Measurements from ENCODE around the gene GSTCD. TPM values are rescaled to one million over a fixed set of nuclear protein-coding genes. Genes with fewer than 3 reads are reported as not detected.

GSTCD gene
- total RNA-seq, 1 experiment from 2014 or later: 17.9 TPM

DNA sequence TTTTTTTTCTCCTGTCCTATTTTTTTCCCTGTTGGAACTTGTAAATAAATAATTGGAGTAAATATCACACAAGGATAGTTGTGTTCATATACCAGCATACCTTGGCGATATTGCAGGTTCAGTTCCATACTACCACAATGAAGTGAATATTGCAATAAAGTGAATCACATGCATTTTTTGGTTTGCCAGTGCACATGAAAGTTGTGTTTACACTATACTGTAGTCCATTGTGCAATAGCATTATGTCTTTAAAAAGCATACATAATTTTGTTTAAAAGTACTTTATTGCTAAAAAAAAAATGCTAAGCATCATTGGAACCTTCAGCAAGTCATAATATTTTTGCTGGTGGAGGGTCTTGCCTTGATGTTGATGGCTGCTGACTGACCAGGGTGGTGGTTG is 88.6 kb downstream of the GSTCD start:
- WGBS (ENCODE audit: extremely low coverage, insufficient read length, low lambda C conversion rate): no CpG with 5 or more reads among the region's 1 CpG
- H3K4me1 Mint-ChIP-seq: peaks cover 3% of the 10 kb centered on the region in 2 experiments; a peak in 3 of 4 replicates
- no peaks in the 10 kb centered on the region for H3K79me2 ChIP-seq (ENCODE audit: insufficient read depth, low read length)

More for the DNA sequence above, 88.6 kb downstream of the GSTCD start:
- no peak overlapping the region for H2BK5ac ChIP-seq (ENCODE audit: insufficient read length, low read length)
- H3K18ac ChIP-seq (ENCODE audit: insufficient read length, low read depth, low read length): no peak overlapping the region
- no peak overlapping the region for H3K9ac ChIP-seq (ENCODE audit: extremely low read depth, insufficient read length, low read length)
- H4K20me1 ChIP-seq (ENCODE audit: control insufficient read depth, insufficient read depth, insufficient read length): no peaks in the 10 kb centered on the region
- H3K14ac ChIP-seq (ENCODE audit: insufficient read depth, low read length): no peak overlapping the region
- Mint-ChIP-seq H3K27me3 (ENCODE audit: low read depth) (no peaks in the 10 kb centered on the region), H3K36me3 (ENCODE audit: insufficient read depth in 1 of 3, low read depth in 3 of 3) (peaks cover 0 to 12% (median 9%) of the 10 kb centered on the region in 3 experiments; a peak in 4 of 7 replicates), H3K27ac (no peak overlapping the region), H3K9me3 (peaks cover 0 to 3% of the 10 kb centered on the region in 2 experiments; a peak in 1 of 5 replicates), H3K4me3 (no peak overlapping the region)
- H2BK12ac ChIP-seq (ENCODE audit: insufficient read length, low read depth, low read length): no peak overlapping the region
- no peak overlapping the region for H2AFZ ChIP-seq (ENCODE audit: low read length)
- no peaks in the 10 kb centered on the region for H3K9me3 ChIP-seq (ENCODE audit: control insufficient read depth, low read depth, low read length)
- H4K8ac ChIP-seq (replicated peaks; ENCODE audit: insufficient read length, low read depth, low read length): no peak overlapping the region
- H2BK120ac ChIP-seq (ENCODE audit: low read depth, low read length, poor library complexity, severe bottlenecking): no peak overlapping the region
- no peak overlapping the region for H3K56ac ChIP-seq (ENCODE audit: insufficient read length, low read depth, low read length)
- no peak overlapping the region for H3K4ac ChIP-seq (ENCODE audit: low read depth, low read length)
- no peak overlapping the region for H3K27ac ChIP-seq (ENCODE audit: insufficient read length, low read depth, low read length)
- no peak overlapping the region for H3K4me2 ChIP-seq (ENCODE audit: insufficient read depth, insufficient read length, low read length)
- H4K91ac ChIP-seq (ENCODE audit: insufficient read length, low read depth, low read length): no peak overlapping the region
- no peak overlapping the region for H3T11ph ChIP-seq (ENCODE audit: low read length)
- H2BK15ac ChIP-seq (ENCODE audit: low read depth, low read length): no peak overlapping the region
- H2AK5ac ChIP-seq (ENCODE audit: insufficient read length, low read length): no peak overlapping the region
- no peak overlapping the region for H3K23ac ChIP-seq (ENCODE audit: insufficient read length, low read depth, low read length)
- no peaks in the 10 kb centered on the region for H3K23me2 ChIP-seq (ENCODE audit: insufficient read length, low read depth, low read length, poor library complexity, severe bottlenecking)
- no peak overlapping the region for H4K5ac ChIP-seq (ENCODE audit: insufficient read length, low read depth, low read length)
- TF ChIP-seq, protein P1, sequence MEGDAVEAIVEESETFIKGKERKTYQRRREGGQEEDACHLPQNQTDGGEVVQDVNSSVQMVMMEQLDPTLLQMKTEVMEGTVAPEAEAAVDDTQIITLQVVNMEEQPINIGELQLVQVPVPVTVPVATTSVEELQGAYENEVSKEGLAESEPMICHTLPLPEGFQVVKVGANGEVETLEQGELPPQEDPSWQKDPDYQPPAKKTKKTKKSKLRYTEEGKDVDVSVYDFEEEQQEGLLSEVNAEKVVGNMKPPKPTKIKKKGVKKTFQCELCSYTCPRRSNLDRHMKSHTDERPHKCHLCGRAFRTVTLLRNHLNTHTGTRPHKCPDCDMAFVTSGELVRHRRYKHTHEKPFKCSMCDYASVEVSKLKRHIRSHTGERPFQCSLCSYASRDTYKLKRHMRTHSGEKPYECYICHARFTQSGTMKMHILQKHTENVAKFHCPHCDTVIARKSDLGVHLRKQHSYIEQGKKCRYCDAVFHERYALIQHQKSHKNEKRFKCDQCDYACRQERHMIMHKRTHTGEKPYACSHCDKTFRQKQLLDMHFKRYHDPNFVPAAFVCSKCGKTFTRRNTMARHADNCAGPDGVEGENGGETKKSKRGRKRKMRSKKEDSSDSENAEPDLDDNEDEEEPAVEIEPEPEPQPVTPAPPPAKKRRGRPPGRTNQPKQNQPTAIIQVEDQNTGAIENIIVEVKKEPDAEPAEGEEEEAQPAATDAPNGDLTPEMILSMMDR (conservative IDR thresholded peaks at IDR 0.05): no peak
- no peak for DNase-seq
- no peaks in the 10 kb centered on the region for H3K4me1 ChIP-seq (ENCODE audit: insufficient read depth, low read length)
- H2BK20ac ChIP-seq (ENCODE audit: low read depth, low read length, poor library complexity, severe bottlenecking): no peak overlapping the region
- no peaks in the 10 kb centered on the region for H3K79me1 ChIP-seq (ENCODE audit: insufficient read depth, low read depth, low read length, poor library complexity, severe bottlenecking)
- no peaks in the 10 kb centered on the region for H3K27me3 ChIP-seq (ENCODE audit: insufficient read depth, low read length)
